Limb (tissue), 2 donors: Measurements from ENCODE around the gene FITM1.
"Not testable (repeated sequence)": the region's sequence is repeated elsewhere in the genome, so short reads cannot be mapped to it uniquely, and the experiment has no call there.

ENCODE experiments used
- DNase-seq, 2 donors: peaks; one replicate each; pipeline ENCODE4 v3.0.0-alpha.2; 2016; ENCODE audit errors: extremely low spot score in 2 of 2

Gene FITM1

GRCh38 chr14:24098229-24098926, 32.1 kb upstream of the FITM1 start:
- no peak for DNase-seq

GRCh38 chr14:24098927-24099813, 31.3 kb upstream of the FITM1 start:
- no peak for DNase-seq

- no peak for DNase-seq
These were observed 30.1 kb upstream of the FITM1 start for GRCh38 chr14:24100197-24100981.

GRCh38 chr14:24100982-24101494, 29.4 kb upstream of the FITM1 start:
- no peak for DNase-seq

GRCh38 chr14:24102357-24103048, 28.0 kb upstream of the FITM1 start:
- DNase-seq: no peak

GRCh38 chr14:24103451-24103850, 27.0 kb upstream of the FITM1 start:
- no peak for DNase-seq

GRCh38 chr14:24105609-24106239, 24.7 kb upstream of the FITM1 start:
- DNase-seq: not testable (repeated sequence)

- no peak for DNase-seq
These were observed 23.7 kb upstream of the FITM1 start for GRCh38 chr14:24106672-24107271.

- no peak for DNase-seq
These were observed 22.1 kb upstream of the FITM1 start for GRCh38 chr14:24108336-24108874.

GRCh38 chr14:24110060-24110459, 20.4 kb upstream of the FITM1 start:
- DNase-seq: no peak

- no peak for DNase-seq
These were observed 19.9 kb upstream of the FITM1 start for GRCh38 chr14:24110523-24110922.

GRCh38 chr14:24113379-24113800, 17.1 kb upstream of the FITM1 start:
- no peak for DNase-seq

GRCh38 chr14:24113801-24114531, 16.5 kb upstream of the FITM1 start:
- peak; percentile 80 to 82 for DNase-seq

- peak; percentile 99 for DNase-seq
These were observed 15.7 kb upstream of the FITM1 start, which contains the start of the genes DCAF11 and NRL for GRCh38 chr14:24114532-24115421. Gene DCAF11, plus strand, starts transcription at chr14:24114777. Its CDS starts 818 bp downstream, at chr14:24115595. Gene NRL, minus strand, starts transcription at chr14:24114949. Its CDS starts 32,101 bp downstream, at chr14:24082848.

- no peak for DNase-seq
These were observed 14.9 kb upstream of the FITM1 start for GRCh38 chr14:24115422-24116127.

GRCh38 chr14:24116128-24116814, 14.2 kb upstream of the FITM1 start:
- DNase-seq: no peak

GRCh38 chr14:24117179-24117578, 13.3 kb upstream of the FITM1 start:
- no peak for DNase-seq
